ENCODE data around the gene GREB1L. TPM values are rescaled to one million over a fixed set of nuclear protein-coding genes. Genes with fewer than 3 reads are reported as not detected.

Gene GREB1L
- total RNA-seq, 1 experiment from 2014 or later: 75.4 TPM

DNA sequence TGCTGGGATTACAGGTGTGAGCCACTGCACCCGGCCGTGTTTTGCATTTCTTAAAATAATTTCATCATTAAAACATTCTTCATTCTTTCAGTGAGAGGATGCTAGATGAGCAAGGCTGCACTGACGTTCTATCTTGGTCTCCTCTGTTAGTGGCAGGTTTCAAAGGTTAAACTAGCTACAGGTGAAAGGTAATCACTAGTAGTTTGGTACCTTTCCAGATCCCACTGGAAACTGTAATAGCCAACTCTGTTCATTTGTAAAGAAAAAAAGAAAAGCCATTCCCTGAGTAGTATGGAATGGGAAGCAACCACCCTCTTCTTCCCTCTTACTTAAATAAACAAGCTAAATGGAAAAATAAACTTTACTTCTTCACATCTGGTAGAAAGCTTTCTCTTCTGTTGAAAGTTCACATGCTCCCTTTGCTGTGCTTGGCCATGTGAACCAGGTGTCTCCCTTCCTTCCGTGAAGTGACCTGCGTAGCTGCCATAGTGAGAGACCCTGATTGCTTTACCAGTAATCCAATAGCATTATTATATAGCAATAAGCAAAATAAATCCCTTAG is 94.0 kb downstream of the GREB1L start:
- H3K9me3 ChIP-seq: no peaks in the 10 kb centered on the region
- no peak overlapping the region for H3K4me3 Mint-ChIP-seq (ENCODE audit: unreplicated experiment)
- no peaks in the 10 kb centered on the region for H3K27me3 ChIP-seq (replicated peaks; ENCODE audit: control insufficient read depth, insufficient read depth, low read length)
- H3K9me3 Mint-ChIP-seq (ENCODE audit: unreplicated experiment): no peaks in the 10 kb centered on the region
- TF ChIP-seq, protein P1, sequence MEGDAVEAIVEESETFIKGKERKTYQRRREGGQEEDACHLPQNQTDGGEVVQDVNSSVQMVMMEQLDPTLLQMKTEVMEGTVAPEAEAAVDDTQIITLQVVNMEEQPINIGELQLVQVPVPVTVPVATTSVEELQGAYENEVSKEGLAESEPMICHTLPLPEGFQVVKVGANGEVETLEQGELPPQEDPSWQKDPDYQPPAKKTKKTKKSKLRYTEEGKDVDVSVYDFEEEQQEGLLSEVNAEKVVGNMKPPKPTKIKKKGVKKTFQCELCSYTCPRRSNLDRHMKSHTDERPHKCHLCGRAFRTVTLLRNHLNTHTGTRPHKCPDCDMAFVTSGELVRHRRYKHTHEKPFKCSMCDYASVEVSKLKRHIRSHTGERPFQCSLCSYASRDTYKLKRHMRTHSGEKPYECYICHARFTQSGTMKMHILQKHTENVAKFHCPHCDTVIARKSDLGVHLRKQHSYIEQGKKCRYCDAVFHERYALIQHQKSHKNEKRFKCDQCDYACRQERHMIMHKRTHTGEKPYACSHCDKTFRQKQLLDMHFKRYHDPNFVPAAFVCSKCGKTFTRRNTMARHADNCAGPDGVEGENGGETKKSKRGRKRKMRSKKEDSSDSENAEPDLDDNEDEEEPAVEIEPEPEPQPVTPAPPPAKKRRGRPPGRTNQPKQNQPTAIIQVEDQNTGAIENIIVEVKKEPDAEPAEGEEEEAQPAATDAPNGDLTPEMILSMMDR (IDR thresholded peaks at IDR 0.05; ENCODE audit: insufficient read depth in 1 of 2, low read depth in 1 of 2, low read length in 1 of 2, severe bottlenecking in 1 of 2, unreplicated experiment in 1 of 2): no peak
- H3K27me3 Mint-ChIP-seq (ENCODE audit: insufficient read depth, unreplicated experiment): no peaks in the 10 kb centered on the region
- H3K36me3 Mint-ChIP-seq (ENCODE audit: insufficient read depth, unreplicated experiment): peaks cover 4% of the 10 kb centered on the region
- no peak overlapping the region for H3K27ac Mint-ChIP-seq (ENCODE audit: unreplicated experiment)
- BruUV-seq (replicated peaks): no TSS peak
- ChIA-PET POLR2A (no interaction called here), CTCF (no interaction called here)
- no peak for DNase-seq
- intact Hi-C loops (cut with micrococcal nuclease; ENCODE audit: unreplicated experiment): no loop called here
- H3K36me3 ChIP-seq (ENCODE audit: control insufficient read depth, insufficient read depth, low read length): no peaks in the 10 kb centered on the region
- peaks cover 4% of the 10 kb centered on the region for H3K4me1 Mint-ChIP-seq (ENCODE audit: low read depth, unreplicated experiment)
- H3K4me3 ChIP-seq (ENCODE audit: low read depth, low read length): no peak overlapping the region
- H3K4me1 ChIP-seq: peaks cover 11% of the 10 kb centered on the region

DNA sequence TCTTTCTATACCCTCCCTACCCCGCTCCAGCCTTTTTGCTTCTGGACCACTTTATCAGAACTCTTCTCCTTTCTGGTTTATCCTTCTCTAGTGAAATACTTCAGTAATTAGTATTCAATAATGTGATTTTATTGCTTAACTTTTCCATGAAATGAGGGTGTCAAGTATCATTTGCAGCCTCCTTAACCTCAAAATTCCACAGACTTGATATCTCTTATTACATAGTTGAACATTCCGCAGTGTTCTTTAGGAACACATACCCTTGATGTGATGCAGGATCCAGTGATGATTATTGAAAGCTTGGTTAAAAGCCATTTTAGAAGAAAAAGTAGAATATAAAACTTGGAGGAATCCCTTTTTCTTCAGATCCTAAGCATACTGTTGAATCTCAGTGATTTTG is 94.8 kb downstream of the GREB1L start:
- intact Hi-C loops (cut with micrococcal nuclease; ENCODE audit: unreplicated experiment): no loop called here
- Histone ChIP-seq H3K9me3 (no peaks in the 10 kb centered on the region), H3K4me1 (peaks cover 8% of the 10 kb centered on the region), H3K27me3 (replicated peaks; ENCODE audit: control insufficient read depth, insufficient read depth, low read length) (no peaks in the 10 kb centered on the region), H3K36me3 (ENCODE audit: control insufficient read depth, insufficient read depth, low read length) (no peaks in the 10 kb centered on the region), H3K4me3 (ENCODE audit: low read depth, low read length) (no peak overlapping the region)
- peaks cover 4% of the 10 kb centered on the region for H3K36me3 Mint-ChIP-seq (ENCODE audit: insufficient read depth, unreplicated experiment)
- no peak overlapping the region for H3K27ac Mint-ChIP-seq (ENCODE audit: unreplicated experiment)
- ChIA-PET POLR2A (no interaction called here), CTCF (no interaction called here)
- BruUV-seq (replicated peaks): no TSS peak
- peaks cover 7% of the 10 kb centered on the region for H3K4me1 Mint-ChIP-seq (ENCODE audit: low read depth, unreplicated experiment)
- DNase-seq: no peak
- H3K4me3 Mint-ChIP-seq (ENCODE audit: unreplicated experiment): no peak overlapping the region
- TF ChIP-seq, protein P1 (IDR thresholded peaks at IDR 0.05; ENCODE audit: insufficient read depth in 1 of 2, low read depth in 1 of 2, low read length in 1 of 2, severe bottlenecking in 1 of 2, unreplicated experiment in 1 of 2): no peak
- H3K9me3 Mint-ChIP-seq (ENCODE audit: unreplicated experiment): no peaks in the 10 kb centered on the region
- no peaks in the 10 kb centered on the region for H3K27me3 Mint-ChIP-seq (ENCODE audit: insufficient read depth, unreplicated experiment)

- Histone ChIP-seq H3K36me3 (ENCODE audit: control insufficient read depth, insufficient read depth, low read length) (no peaks in the 10 kb centered on the region), H3K27me3 (replicated peaks; ENCODE audit: control insufficient read depth, insufficient read depth, low read length) (no peaks in the 10 kb centered on the region), H3K4me1 (peaks cover 20% of the 10 kb centered on the region), H3K9me3 (no peaks in the 10 kb centered on the region), H3K4me3 (ENCODE audit: low read depth, low read length) (no peak overlapping the region)
- Mint-ChIP-seq H3K4me1 (ENCODE audit: low read depth, unreplicated experiment) (peaks cover 15% of the 10 kb centered on the region), H3K27ac (ENCODE audit: unreplicated experiment) (peak overlapping the region; percentile 49), H3K36me3 (ENCODE audit: insufficient read depth, unreplicated experiment) (peaks cover 4% of the 10 kb centered on the region), H3K27me3 (ENCODE audit: insufficient read depth, unreplicated experiment) (no peaks in the 10 kb centered on the region), H3K4me3 (ENCODE audit: unreplicated experiment) (no peak overlapping the region), H3K9me3 (ENCODE audit: unreplicated experiment) (no peaks in the 10 kb centered on the region)
- DNase-seq: no peak
- ChIA-PET POLR2A (no interaction called here), CTCF (interaction anchor here (0.6 kb wide), 1 partner anchor 41 kb away, joined by 3 read pairs; no protein-coding TSS in a partner anchor)
- TF ChIP-seq, protein P1 (IDR thresholded peaks at IDR 0.05; ENCODE audit: insufficient read depth in 1 of 2, low read depth in 1 of 2, low read length in 1 of 2, severe bottlenecking in 1 of 2, unreplicated experiment in 1 of 2): no peak
- BruUV-seq (replicated peaks): no TSS peak
- intact Hi-C loops (cut with micrococcal nuclease; ENCODE audit: unreplicated experiment): loop anchor here (5.0 kb wide), 1 partner anchor 51 kb away; no protein-coding TSS in a partner anchor
Measured at GRCh38 chr18:21341141-21341540, 99.1 kb downstream of the GREB1L start.

All from Caco-2 (cell line).